AG04449 (cell line): ENCODE results near the gene CCDC6.

Source experiments
- CTCF ChIA-PET: fragments of 350-600 bp; formaldehyde crosslinking; extraction: SDS; loops from one replicate; lab custom pipeline; 2021; ENCODE audit warnings: antibody characterized with exemption; lab: Yijun Ruan, JAX
- POLR2A ChIA-PET: fragments of 400-600, 350-600 bp; formaldehyde crosslinking; extraction: SDS; loops from one replicate; lab custom pipeline; 2020; ENCODE audit warnings: antibody characterized with exemption, inconsistent platforms; lab: Yijun Ruan, JAX
- DNase-seq: peaks from one replicate; pipeline ENCODE4 v3.0.0-alpha.2; 2010; ENCODE audit warnings: low read depth, low spot score
- H3K4me3 ChIP-seq: 2 replicates; pipeline ENCODE4 v1.5.1; 2011; ENCODE audit warnings: low read depth, mild to moderate bottlenecking, control low read depth, low read length
- CTCF ChIP-seq: IDR thresholded peaks from one replicate; pipeline ENCODE4 v1.5.1; 2011; ENCODE audit warnings: mild to moderate bottlenecking, moderate library complexity, low read length, control low read depth, inconsistent platforms; ENCODE audit not compliant: insufficient read depth; ENCODE audit errors: missing control alignments

Gene CCDC6

GRCh38 chr10:59843748-59844147 lies 62.6 kb downstream of the CCDC6 start:
- CTCF ChIA-PET: interaction anchor here (0.9 to 3.0 kb wide), 2 partner anchors 11 to 13 kb away, joined by 3 to 10 read pairs; no protein-coding TSS in a partner anchor
- no peak for DNase-seq
- POLR2A ChIA-PET: no interaction called here
- TF ChIP-seq CTCF: no peak
- H3K4me3 ChIP-seq: no peak overlapping the region

- ChIA-PET CTCF (interaction anchor here (1.9 kb wide), 1 partner anchor 9 kb away, joined by 19 read pairs; no protein-coding TSS in a partner anchor), POLR2A (no interaction called here)
- peak; percentile 44 for DNase-seq
- no peak for TF ChIP-seq CTCF
- H3K4me3 ChIP-seq: no peak overlapping the region
These were observed 66.8 kb downstream of the CCDC6 start for GRCh38 chr10:59839576-59839975.

GRCh38 chr10:59838085-59838789 lies 68.1 kb downstream of the CCDC6 start:
- ChIA-PET POLR2A (no interaction called here), CTCF (interaction anchor here (1.2 to 1.9 kb wide), 3 partner anchors 7 to 53 kb away, joined by 3 to 19 read pairs (median 3); no protein-coding TSS in a partner anchor)
- no peak overlapping the region for H3K4me3 ChIP-seq
- DNase-seq: no peak
- TF ChIP-seq CTCF: no peak

- no peak for DNase-seq
- H3K4me3 ChIP-seq: no peak overlapping the region
- no peak for TF ChIP-seq CTCF
- CTCF ChIA-PET: interaction anchor here (2.2 to 3.6 kb wide), 3 partner anchors 10 to 73 kb away, joined by 8 to 33 read pairs (median 8); partner anchors contain the start of gene CCDC6
- POLR2A ChIA-PET: no interaction called here
These were observed 72.5 kb downstream of the CCDC6 start for GRCh38 chr10:59833810-59834209.

- ChIA-PET CTCF (interaction anchor here (0.9 to 3.6 kb wide), 9 partner anchors 8 to 209 kb away, joined by 3 to 33 read pairs (median 8); partner anchors contain the start of gene CCDC6), POLR2A (no interaction called here)
- no peak overlapping the region for H3K4me3 ChIP-seq
- no peak for DNase-seq
- TF ChIP-seq CTCF: no peak
These were observed 73.8 kb downstream of the CCDC6 start for GRCh38 chr10:59832506-59832905.
